Putamen (tissue), 1 donor: ENCODE measurements around the gene FOXO3.

ENCODE experiments used
- DNase-seq: peaks from one replicate; pipeline ENCODE4 v3.0.0-alpha.2; 2016; ENCODE audit warnings: low spot score

FOXO3 gene

DNA sequence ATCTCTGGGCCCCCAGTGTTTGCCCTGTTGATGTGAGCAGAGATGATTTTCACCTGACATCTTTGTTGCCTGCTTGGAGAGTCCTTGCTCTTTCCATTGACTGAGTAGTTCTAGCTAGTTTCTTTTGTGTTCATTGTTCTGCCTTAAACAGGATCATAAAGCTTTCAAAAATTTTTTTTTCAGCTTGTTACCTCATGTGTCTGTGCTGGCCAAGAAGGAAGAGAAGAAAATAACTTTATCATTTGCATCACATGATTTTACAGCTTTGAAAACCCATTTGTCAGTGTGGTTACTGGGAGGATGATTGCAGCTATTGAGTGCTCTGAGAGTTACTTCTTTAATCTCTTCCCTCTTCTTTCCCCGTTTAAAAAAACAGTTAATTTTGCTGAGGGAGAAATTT lies 16.0 kb downstream of the FOXO3 start:
- DNase-seq, result no peak

GRCh38 chr6:108578166-108578565 lies 17.4 kb downstream of the FOXO3 start:
- no peak for DNase-seq

DNA sequence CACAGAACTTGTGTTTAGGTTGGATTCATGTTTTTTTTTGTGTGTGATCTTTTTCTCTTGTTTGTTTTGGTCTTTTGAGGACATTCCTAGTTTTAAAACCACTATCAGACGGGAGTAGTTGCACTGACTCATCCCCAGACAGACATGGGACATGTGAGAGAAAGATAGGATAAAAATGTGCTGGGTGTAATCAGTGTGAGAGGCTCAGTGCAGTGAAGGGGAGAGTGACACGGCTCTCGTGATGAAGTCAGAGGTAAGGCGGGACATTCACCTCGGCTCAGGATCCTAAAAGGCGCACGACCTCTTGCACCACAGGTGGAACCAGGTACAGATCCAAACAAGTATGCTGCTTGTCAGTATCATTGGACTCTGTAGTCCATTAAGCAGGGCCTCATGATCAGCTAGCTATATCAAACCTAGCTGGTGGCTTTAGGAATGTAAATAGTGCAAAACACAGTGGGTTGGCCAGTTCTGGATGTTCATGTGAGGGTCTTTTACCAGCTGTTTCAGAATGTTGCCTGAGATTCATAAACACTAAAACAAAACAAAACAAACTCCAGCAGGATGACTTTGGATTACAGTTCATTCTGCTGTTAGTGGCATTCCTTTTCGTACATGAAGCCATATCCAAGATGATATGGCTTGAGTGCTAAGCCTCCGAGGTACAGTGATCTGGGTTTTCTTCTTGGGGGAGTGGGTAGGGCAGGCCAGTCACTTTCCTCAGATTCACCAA lies 18.0 kb downstream of the FOXO3 start:
- no peak for DNase-seq

DNA sequence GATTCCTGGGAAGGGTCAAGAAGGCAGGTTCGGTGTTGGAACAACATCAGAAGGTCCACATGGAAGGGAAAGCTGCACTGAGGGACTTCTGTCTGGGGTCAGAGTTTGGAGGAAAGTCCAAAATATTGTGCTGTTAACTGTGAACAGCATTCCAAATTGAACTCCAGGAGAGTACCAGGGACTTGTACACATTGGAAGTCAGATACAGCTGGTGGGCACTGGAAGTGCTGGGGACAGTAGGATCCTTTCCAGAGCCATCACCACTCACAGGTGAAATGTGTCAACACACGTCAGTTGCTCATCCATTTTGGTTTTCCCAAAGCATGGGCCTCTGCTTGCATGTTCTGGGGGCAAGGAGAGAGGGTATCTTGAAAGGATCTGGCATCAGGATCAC lies 18.6 kb downstream of the FOXO3 start:
- DNase-seq, result no peak

GRCh38 chr6:108580646-108581045 lies 19.9 kb downstream of the FOXO3 start:
- no peak for DNase-seq

DNA sequence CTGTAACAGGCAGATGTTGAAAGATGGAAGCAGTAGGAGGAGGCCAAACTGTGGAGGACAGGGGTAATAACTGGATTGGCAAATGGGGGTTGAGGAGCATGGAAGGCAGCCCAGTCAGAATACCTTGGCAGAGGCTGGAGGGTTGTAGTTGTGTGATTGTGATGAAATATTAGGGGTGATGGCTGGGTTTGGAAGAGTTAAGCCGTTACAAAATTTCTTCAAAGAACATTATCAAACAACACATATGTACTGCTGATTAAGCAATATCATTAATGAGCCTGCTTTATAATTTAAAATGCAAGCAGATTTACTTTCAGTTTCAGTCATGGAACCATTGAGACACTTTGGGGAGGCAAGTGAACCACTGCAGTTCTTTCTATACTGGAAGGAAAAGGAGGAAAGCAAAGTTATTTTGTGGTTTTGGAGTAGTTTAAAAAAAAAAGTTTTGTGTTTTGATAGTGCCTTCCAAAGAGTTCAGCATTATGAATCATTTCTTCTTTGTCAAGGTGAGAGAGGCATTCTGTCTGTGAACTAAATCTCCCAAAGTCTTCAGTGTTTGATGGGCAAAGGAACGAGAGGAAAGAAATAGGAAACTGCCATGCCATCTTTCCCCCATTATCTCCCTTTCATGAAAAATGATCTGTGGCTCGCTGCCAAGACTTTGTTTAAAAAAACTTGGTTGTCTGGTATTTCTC lies 20.7 kb downstream of the FOXO3 start:
- DNase-seq, result no peak

GRCh38 chr6:108581932-108582475 lies 21.3 kb downstream of the FOXO3 start:
- no peak for DNase-seq

DNA sequence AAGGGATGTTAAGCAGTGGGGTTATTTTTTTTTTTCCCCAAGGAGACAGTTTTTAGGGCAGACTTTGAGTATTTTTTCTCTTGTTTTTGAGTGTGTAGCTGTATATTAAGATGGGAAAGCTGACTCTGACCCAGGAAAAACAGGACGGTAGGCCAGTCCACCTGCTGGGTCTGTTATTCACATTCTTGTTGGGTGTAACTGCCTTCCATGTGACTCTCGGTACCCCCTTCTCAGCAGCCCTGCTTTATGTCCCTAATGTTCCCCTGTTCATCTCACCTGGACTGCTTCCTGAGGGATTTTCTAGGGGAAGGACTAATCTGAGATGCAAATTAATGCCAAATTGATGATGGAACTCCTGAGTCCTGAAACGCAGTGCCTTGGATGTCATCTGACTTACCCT lies 21.9 kb downstream of the FOXO3 start:
- DNase-seq, result no peak

DNA sequence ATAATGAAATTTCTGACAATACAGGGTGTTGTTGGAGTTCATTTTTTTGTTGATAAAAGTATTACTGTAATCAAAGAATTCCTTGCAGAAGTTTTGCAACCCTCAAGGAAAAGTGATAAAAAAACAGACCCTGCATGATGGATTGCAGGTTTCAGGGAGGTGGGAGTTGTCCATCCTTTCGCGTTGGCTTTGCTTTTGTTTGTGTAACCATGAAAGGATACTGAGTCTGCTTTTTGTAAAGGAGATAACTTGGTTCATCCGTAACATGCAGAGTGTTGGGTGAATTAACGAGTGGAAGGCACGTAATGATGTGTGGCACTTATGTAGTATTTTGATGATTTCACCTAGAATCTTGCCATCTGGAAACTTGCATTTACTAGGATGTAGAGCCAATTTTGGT lies 23.6 kb downstream of the FOXO3 start:
- DNase-seq, result no peak

DNA sequence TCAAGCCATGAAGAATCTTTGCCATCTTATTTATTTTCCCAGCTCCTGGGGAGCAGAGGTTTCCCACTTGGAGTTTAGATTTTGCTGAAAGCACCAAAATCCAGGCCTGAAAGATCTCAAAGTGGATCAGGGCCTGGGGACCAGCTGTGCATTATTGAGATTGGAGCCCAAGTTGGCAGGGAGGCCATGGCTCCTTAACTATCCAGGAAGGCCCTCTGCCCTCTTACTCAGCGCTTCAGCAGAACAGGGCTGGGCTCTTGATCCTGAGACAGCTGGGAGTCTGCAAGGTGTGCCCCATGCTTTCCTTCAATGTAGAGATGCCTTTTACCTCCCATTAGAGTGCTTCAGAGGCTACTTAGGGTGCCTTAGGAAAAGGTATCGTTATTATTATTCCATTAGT lies 24.6 kb downstream of the FOXO3 start:
- no peak for DNase-seq

- DNase-seq, result no peak
Observed at GRCh38 chr6:108585921-108586536, 25.3 kb downstream of the FOXO3 start.

GRCh38 chr6:108587258-108588059 lies 26.7 kb downstream of the FOXO3 start:
- peak; percentile 76 for DNase-seq

GRCh38 chr6:108588586-108588985 lies 27.9 kb downstream of the FOXO3 start:
- no peak for DNase-seq

- DNase-seq, result peak; percentile 72
Observed at GRCh38 chr6:108589244-108589791, 28.6 kb downstream of the FOXO3 start.

GRCh38 chr6:108591040-108591816 lies 30.5 kb downstream of the FOXO3 start:
- no peak for DNase-seq

GRCh38 chr6:108592371-108593337 lies 31.9 kb downstream of the FOXO3 start:
- DNase-seq, result no peak

DNA sequence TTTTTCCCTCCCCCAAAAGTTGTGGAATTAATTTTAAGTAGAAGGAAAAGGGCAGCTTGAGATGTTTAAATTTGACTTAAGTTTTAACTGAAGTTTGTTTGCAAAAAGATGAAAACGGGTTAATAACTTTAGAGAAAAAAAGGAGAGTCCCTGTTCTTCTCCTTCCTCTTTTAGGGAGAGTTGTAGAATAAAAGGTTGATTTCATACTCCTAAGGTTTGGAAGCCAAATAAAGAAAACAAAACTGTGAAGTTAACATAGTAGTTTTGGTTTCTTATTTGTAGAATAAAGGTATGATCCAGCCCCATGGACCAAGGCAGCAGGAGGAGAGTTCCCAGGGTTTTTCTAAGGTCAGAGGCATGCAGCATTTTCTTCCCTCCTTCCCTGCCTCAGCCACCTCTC lies 33.4 kb downstream of the FOXO3 start:
- no peak for DNase-seq

- DNase-seq, result no peak
Observed at GRCh38 chr6:108594640-108595039, 33.9 kb downstream of the FOXO3 start.

DNA sequence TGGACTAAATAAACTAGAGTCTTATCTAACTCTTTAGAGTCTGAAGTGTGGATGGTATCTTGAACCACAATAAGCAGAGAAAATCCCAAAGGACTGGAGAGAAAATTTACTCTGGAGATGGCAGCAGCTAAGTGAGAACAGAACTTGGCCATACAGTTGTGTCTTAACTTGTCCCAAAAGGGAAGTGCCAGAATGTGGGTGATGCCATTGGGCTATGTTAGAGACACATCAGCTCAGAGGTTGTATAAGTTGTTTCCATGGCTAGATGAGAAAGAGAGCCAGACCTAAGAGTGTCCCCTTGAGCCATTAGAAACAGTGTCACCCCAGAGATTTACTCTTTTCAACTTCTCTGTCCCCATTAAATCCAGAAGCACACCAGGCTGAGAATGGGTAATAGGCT lies 36.2 kb downstream of the FOXO3 start:
- DNase-seq, result no peak
